Stimulated activated CD4-positive, alpha-beta T cell treated with anti-CD3 and anti-CD28 coated beads, TNF-alpha, amount 100 ng/mL, for 1 hour (primary cell): ENCODE data around the gene ASB11.
"Not testable (repeated sequence)": the region's sequence is repeated elsewhere in the genome, so short reads cannot be mapped to it uniquely, and the experiment has no call there.

Source experiments
- DNase-seq, 3 donors: peaks; one replicate each; pipeline ENCODE4 v3.0.0-alpha.2; 2020; ENCODE audit warnings: low read depth in 3 of 3, low spot score in 1 of 3

ASB11 gene

DNA sequence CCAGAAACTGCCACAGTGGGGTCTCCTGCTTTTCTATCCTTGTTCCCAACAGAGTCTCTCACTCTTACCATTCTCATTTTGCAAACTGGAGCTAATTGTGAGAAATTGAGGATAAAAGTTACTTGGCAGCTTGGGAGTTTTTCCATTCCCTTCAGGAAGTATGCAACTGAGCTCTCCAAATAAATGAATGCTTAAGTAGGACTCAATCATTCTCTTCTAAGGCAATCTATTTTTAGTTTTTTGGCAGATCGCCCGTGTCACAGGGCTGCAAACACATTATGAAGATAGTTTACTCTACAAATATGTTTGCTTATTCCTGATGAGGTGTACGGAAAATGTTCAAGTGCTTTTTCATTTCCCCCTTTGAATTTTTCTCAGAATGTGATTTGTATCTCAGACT lies 5.3 kb downstream of the ASB11 start:
- DNase-seq: no peak

DNA sequence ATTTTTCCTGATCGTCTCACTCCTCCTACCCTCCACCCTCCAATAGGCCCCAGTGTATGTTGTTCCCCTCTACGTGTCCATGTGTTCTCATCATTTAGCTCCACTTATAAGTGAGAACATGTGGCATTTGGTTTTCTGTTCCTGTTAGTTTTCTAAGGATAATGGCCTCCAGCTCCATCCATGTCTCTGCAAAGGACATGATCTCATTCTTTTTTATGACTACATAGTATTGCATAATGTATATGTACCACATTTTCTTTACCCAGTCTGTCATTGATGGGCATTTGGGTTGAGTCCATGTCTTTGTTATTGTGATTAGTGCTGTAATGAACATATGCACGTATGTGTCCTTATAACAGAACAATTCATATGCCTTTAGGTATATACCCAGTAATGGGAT lies 9.5 kb downstream of the ASB11 start:
- not testable (repeated sequence) for DNase-seq

DNA sequence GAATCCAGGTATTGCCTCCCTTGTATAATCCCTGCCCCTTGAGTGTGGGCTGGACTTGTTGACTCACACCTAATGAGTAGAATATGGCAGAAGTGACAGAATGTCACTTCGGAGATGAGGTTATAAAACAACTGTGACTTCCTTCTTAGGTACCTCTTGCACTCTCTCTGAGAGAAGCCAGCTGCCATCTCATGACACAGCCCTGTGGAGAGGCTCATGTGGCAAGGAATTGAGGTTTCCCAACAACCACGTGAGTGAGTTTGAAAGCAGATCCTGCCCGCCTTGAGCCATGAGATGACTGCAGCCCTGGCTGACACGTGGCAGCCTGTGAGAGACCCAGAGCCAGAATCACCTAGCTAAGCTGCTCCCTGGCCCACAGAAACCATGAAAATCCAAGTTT lies 13.5 kb downstream of the ASB11 start:
- DNase-seq: no peak

DNA sequence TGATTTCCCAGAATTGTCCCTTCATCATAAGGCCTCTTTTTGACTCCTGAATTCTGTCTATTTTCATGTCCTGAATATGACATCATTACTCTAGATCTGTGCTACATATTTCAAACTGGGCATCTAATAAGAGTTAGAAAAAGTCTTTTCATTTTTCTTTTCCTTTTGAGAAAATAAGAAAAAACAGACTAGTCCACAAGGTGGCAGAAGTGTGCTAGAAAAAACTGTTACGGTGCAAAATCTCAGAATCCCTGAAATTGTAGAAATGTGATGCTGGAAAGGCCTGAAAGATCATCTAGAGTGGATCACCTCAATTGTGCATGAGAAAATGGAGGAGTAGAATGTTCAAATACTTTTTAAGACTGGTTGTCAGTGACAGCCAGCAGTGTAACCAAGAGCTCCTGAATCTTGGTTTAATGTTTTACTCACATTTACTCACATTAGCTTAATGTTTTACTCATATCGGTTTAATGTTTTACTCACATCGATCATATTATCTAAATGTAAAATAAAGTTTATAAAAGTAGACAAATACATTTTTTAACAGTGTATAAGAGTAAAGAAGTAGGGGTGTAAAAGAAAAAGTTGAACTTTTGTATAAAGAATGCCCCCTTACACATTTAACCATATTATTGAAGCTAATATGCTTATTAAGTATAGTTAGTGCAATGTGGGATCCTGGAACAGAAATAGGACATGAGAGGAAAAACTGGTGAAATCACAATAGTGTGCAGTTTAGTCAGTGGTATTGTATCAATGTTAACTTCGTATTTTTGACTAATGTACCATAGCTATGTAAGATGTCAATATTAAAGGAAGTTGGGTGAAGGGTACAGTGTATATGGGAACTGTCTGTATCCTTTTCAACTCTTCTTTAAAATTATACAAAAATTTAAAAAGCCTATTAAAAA lies 15.2 kb downstream of the ASB11 start:
- no peak for DNase-seq

DNA sequence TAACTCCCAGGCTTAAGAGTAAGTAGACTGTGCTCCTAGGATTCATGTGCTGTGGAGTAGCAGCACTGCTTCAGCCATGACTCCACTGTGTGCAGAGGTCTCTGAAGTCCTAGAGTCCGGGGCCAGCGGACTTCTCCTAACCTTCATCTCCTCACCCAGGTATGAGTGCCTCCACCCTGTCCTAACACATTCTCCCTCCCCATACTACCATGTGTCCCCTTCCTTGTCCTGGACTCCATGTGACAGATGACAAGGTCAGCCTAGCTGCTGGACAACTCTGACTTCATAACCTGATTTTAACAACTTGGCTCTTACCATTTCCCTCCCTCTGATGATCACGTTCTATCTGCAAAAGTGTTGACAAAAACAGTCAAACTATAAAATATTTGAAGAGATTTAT lies 16.7 kb downstream of the ASB11 start:
- no peak for DNase-seq

DNA sequence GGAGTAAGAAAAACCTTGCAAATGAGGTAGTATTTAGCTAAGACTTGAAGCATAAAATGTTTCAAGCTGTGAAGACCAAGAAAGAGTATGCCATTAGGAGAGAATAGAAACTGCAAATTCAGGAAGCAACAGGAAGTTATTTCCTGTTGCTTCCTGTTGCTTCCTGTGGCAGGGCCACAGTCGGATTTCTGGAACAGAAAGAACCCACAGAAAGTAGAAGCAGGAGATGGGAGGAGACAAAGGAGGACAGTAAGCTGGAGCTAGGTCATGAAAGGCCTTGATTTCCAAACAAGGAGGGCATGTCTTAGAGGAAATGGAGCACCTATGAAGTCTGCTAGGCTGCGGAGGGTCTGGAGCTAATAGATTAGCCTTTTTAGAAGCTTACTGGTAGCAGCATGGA lies 17.2 kb downstream of the ASB11 start:
- DNase-seq: no peak

DNA sequence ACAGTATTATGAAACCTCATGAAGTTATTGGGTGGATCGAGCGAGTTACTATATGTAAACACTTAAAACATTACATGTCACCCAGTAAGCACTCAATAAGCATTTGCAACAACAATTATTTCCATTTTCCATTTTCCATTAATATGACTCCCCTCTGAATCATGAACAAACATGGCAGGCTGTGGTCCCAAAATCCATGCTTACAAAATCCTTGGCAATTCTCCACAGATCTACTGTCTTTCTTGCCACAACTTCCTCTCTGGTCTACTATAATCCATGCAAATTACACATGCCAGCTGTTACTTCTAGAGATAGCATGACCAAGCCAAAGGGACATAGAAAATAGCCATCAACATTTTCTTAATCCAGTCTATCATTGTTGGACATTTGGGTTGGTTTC lies 22.0 kb downstream of the ASB11 start:
- DNase-seq: no peak

DNA sequence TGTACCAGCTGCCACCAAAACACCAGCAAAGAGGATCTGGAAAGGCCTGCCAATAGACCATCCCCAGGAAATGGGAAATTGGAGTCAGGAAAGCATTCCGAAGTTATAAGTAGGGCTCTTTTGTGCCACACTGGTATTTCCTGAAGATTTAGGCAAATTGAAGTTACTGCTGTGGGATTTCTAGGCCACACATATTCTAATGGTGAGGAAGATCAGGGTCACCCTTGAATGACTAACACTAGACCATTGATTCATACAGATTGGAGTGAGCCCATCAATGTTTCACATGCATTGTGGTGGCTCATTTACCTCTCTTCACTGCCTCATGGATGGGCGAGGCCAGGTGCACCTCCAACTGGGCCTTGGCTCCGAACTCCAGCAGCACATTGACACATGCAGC lies 22.6 kb downstream of the ASB11 start:
- DNase-seq: no peak

DNA sequence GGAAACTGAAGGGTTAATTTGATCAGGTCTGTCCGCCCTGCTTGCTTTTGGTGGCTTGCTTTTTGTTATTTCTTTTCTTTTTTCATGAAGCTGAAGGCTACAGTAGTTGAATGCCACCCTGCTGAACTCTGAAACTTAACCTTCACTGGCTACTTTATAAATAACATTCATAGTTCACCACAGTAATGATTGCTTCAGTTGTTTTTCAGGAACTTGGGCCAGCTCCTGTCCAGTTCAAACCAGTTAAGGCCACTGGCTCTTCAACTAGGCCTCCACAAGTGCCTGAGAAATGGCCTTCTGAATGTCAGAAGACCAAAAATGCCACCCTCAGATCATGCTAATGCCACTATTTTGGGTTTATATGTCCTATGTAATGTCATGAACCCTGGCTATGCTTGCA lies 37.8 kb downstream of the ASB11 start:
- DNase-seq: no peak

DNA sequence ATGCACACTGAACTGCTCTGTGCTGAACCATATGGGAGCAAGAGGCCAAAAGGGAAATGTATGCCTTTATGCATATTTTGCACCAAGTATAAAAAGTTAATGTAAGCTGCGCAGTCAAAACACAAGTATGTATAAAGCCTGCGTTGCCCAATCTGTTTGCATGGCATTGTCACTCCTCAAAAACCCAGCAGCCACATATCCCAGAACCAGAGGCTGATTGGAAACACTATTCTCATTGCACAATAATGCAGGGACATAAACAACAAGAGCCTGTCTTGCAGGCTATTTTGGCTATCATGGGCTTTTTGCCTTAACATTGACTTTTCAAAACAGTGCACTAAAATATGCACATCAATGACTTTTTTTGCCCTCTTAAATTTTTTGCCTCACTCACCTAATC lies 40.5 kb downstream of the ASB11 start:
- no peak for DNase-seq

DNA sequence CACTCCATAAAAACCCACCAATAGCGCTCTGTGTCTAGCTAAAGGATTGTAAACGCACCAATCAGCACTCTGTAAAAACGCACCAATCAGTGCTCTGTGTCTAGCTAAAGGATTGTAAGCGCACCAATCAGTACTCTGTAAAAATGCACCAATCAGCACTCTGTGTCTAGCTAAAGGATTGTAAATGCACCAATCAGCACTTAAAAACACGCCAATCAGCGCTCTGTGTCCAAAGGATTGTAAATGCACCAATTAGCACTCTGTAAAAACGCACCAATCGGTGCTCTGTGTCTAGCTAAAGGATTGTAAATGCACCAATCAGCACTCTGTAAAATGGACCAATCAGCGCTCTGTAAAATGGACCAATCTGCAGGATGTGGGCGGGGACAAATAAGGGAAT lies 42.2 kb downstream of the ASB11 start:
- DNase-seq: not testable (repeated sequence)

DNA sequence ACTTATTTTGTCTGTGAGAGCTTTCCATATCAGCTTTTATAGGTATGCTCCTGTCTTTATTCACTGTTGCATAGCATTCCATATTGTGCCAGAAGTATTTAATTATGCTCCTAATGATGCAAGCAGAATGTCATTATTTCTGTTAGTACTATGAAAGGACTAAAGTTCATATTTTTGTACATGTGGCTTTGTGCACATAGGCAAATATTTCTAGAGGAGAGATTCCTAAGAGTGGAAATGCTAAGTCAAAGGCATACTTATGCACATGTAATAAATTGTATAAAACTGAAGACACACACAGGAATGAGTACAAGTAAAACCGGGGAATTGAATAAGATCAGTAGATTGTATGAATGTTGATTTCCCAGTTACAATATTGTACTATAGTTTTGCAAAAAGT lies 43.7 kb downstream of the ASB11 start:
- no peak for DNase-seq

DNA sequence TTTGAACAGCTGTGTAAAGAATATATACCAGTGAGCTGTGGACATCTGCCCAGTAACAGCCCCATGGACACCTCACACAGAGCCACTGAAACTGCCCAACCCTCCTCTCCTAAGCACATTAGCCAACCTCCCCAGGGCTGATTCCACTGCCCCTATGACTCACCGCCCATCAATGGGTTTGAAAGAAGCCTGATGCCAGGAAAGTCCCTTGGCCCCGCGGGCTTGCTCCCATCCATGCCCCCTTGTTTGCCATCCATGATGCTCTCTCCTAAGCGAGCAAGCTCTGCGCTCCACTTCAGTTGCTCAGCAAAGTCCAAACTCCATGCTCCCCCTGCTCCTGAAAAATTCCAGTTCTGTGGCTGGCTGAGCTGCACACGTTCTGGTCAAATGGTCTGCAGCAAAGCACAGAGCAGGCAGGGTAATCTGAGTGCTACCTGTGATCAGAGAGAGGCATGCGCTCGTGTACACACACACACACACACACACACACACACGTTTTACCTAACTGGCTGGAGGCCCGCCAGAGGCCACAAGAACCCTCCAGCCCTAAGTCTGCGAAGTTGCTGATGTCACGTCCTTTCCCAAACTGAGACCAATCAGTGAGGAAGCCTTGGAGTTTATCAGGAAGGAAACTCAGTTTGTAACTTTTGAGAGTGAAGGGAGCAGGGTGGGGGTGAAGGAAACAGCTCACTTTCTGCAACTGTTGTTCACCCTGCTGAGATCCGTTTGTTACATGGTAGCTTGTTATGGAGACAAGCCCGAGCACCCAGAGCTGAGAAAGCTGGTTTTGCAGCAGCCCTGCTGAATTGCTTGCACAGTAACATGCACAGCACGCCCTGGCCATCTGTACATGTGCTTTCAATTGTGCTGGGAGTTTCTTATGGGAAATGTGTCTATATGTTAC lies 45.6 kb downstream of the ASB11 start, which contains the start of gene ASB9:
Gene ASB9, minus strand, starts transcription at position 466 of the 904 bp plus-strand sequence. Its CDS starts 209 bp downstream, at position 257.
- no peak for DNase-seq

DNA sequence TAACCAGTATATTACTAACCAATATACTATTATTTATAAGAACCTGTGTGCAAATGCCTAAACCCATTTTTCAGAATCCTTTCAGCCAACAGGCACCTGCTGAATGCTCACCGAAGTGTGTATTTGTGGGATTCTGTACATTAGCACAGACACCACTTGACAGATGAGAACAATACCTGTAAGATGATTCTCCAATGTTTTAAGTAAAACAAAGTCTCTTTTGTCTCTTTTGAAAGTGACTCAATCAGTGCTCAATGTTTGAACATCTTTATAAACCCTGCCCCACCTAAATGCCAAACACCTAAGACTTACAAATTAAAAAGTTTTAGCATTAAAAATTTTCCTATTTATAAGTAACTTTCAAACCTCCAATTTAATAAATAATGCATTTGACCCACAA lies 46.3 kb downstream of the ASB11 start:
- no peak for DNase-seq

DNA sequence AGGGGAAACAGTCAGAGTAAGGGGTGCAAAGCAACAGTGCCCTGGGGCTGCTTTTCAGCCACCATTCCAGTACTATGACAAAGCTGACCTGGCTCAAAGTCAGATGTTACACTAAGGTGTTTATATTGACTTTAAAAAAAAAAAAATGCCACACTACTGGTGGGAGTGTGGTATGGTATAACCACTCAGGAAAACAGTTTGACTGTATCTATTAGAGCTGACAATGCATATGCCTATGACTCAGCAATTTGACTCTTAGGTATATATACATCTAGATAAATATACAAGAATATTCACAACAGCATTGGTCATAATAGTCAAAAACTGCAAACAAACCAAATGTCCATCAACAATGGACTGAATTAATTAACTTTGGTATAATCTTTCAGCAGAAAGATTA lies 60.6 kb downstream of the ASB11 start:
- DNase-seq: no peak

DNA sequence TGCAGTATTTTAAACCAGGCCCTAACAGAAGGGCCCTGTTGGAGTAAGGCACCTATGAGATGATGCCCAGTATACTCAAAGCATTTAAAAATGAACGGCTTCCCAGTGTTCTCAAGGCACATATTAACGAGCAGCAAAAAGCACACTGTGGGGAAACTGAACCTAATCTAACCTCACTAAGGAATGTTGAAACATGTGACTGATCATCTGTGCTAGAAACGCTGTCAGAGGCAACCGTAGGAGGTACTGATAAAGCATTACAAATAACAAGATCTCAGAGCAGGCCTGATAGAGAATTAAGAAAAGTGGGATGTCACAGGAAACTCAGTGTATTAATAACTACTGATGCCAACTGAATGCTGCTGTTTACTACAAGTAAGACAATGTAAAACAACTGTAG lies 69.5 kb downstream of the ASB11 start:
- DNase-seq: no peak

DNA sequence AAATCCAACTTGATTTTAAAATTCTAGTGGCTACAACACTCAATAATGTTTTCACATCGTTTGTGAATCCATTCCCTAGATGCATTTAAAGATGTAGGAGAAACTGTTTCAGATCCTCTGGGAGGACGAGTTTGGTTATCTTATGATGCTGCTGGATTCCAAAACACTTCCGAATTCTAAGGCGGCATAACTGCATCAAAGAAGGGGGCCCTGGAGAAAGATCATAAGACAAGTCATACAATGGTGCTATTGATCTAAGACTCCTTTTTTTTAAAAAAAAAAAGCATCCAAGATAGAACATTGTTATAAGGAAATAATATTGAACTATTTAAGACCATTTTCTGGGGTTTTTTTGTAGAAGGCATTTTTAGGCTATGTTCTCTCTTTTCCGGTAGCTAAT lies 71.0 kb downstream of the ASB11 start:
- DNase-seq: no peak

DNA sequence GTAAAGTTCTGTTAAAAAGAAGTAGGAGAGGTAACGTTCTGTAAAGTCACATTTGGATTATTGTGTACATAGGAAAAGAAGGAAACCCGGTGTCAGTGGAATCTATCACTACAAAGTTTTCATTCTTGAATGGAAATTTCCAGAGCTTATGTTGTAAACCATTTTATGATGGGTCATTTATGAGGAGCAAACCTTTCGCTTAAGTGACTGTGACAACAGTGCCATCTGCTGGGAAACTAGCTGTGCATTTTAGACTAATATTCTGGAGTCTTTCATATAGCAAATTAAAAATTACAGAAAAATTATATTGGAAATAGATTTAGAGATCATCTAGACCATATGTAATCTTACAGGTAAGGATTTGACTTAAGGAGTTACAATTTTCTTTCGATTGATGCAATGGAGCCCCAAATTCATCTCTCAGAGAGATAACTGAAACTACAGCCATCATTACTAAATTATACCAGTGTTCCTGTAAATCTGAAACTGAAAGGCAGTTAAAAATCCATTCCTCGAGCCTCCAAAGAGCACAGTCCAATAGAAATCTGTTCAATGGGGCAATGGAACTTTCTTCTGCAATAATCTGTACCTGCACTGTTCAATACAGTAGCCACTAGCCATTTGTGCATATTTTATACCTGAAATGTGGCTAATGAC lies 72.4 kb downstream of the ASB11 start:
- peak in 1 of 3 donors; percentile 10 for DNase-seq

DNA sequence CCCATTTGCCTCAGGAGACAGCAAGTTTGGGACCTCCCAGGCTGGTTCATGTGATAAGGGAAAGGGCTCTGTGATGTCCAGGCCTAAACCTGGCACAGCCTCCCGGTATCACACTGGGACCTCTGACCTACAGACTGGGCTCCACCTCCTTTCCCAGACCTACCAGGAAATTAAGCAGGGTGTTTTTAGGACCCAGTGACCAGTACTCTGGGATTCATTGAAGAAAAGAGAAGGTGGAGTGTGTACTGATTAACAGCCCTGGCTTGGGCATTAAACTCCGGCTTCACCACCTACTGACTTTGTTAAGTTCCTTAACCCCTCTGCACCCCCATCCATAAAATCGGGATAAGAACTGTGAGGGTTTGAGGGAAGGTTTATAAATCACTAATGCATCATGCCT lies 74.1 kb downstream of the ASB11 start:
- no peak for DNase-seq

DNA sequence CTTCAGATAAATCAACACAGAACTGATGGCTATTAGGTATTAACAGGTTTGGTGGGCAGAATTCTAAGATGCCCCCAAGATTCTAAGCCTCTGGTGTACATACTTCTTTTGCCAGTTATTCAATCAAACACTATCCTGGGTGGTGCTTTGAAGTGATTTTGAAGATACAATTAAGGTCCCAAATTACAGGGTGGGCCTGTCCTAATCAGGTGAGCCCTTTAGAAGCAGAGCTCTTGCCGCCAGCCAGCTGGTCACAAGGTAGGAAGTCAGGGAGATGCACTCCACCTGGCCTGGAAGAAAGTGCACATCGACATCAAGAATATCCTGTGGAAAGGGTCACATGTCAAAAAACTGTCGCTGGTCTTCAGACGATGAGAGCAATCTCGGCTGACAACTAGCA lies 75.0 kb downstream of the ASB11 start:
- no peak for DNase-seq

DNA sequence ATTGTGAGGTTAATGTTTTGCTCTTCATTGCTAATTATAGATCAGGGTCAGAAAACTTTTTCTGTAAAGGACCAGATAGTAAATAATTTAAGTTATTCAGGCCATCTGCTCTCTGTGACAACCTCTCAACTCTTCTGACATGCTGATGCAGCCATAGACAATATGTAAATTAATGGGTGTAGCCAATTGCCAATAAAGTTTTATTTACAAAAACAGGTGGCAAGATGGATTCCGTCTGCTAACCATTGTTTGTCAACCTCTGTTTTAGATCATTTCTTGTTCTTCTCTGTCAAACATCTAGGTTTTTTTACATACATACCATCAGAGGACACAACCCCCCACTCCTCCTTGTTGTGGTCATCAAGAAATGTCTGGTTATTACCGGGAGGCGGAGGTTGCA lies 79.3 kb downstream of the ASB11 start:
- DNase-seq: no peak

DNA sequence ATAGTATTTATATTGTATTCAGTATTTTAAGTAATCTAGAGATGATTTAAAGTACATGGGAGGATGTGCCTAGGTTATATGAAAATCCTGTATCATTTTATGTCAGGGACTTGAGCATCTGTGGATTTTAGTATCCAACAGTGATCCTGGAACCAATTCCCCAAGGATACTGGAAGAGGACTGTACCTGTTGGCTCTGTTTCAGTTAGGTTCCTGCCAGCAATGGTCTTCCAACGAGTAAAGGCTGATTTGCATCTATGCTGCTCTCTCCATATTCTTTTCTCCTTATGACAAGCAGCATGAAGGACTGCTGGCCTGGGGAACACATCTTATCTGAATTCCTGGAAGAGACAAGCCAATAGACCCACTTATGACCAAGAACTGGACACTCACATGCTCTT lies 80.4 kb downstream of the ASB11 start:
- DNase-seq: no peak
